NT2/D1 (cell line): ENCODE results near the gene LYPD3.

Source experiments
- SUZ12 ChIP-seq: IDR thresholded peaks from 2 replicates; pipeline ENCODE4 v1.6.1; 2011; ENCODE audit not compliant: insufficient read length, insufficient read depth; ENCODE audit errors: extremely low read depth
- YY1 ChIP-seq: IDR thresholded peaks from 2 replicates; pipeline ENCODE4 v1.6.1; 2011; ENCODE audit not compliant: insufficient read length, insufficient read depth

GRCh38 chr19:43462383-43462782 is 3.0 kb downstream of the LYPD3 start:
- TF ChIP-seq YY1: no peak
- TF ChIP-seq SUZ12: no peak
